GM12865 (cell line): Measurements from ENCODE around the gene LHX6.
A peak's percentile ranks its signal among the peaks of the same experiment; 100 is the strongest.

Experiments
- DNase-seq: peaks from one replicate; pipeline ENCODE4 v3.0.0; 2010; ENCODE audit warnings: low read depth
- H3K4me3 ChIP-seq: 2 replicates; pipeline ENCODE4 v1.5.1; 2011; ENCODE audit warnings: mild to moderate bottlenecking, low read depth, low read length, control low read depth
- TF ChIP-seq, protein P1 (sequence below): IDR thresholded peaks from 2 replicates; pipeline ENCODE4 v1.5.1; 2011; ENCODE audit warnings: low read length, control low read depth, low read depth, inconsistent platforms; ENCODE audit not compliant: insufficient read depth; ENCODE audit errors: missing control alignments

LHX6 gene

DNA sequence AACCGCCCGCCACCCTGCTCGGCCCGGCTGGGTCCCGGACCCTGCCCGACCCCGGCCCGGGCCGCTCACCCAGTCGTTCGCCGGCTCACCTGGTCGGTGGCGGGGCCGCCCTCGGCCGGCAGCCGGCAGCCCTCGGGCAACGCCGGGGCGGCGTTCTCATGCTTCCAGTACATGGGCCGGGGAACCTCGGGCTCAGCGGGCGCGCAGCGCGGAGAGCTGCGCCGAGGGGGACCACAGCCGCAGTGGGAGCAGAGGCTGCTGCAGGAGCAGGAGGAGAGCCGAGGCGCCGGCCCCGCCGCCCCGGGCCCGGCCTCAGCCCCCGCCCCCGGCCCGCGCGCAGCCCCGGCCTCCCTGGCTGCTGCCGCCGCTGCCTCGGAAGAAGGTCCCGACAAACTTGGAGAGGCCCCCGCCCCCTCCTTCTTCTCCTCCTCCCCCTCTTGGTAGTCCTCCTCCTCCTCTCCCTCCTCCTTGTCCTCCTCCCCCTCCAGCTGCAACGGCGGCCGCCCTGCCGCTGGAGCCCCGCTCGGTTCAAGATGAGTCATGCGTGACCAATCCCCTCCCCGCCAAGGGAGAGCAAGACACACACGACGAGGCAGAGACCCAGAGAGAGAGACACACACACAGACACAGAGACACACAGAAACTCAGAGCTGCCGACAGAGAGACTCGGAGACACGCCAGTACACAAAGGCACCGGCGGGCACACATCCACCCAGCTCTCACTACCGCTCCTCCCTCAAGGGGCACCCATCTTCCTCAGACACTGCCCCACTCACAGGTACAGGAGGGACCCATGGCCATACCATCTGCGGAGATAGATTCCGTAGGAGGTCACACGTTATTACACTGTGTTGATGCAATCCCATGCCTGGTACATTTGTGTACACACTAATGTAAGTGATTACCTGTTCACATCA, at the start of gene LHX6:
Gene LHX6 (minus strand): TSS at position 390 of the 917 bp plus-strand sequence. CDS start 217 bp downstream, at position 173.
- no peak within 1 kb of the TSS for H3K4me3 ChIP-seq
- TF ChIP-seq, protein P1, sequence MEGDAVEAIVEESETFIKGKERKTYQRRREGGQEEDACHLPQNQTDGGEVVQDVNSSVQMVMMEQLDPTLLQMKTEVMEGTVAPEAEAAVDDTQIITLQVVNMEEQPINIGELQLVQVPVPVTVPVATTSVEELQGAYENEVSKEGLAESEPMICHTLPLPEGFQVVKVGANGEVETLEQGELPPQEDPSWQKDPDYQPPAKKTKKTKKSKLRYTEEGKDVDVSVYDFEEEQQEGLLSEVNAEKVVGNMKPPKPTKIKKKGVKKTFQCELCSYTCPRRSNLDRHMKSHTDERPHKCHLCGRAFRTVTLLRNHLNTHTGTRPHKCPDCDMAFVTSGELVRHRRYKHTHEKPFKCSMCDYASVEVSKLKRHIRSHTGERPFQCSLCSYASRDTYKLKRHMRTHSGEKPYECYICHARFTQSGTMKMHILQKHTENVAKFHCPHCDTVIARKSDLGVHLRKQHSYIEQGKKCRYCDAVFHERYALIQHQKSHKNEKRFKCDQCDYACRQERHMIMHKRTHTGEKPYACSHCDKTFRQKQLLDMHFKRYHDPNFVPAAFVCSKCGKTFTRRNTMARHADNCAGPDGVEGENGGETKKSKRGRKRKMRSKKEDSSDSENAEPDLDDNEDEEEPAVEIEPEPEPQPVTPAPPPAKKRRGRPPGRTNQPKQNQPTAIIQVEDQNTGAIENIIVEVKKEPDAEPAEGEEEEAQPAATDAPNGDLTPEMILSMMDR: no peak
- DNase-seq: no peak

DNA sequence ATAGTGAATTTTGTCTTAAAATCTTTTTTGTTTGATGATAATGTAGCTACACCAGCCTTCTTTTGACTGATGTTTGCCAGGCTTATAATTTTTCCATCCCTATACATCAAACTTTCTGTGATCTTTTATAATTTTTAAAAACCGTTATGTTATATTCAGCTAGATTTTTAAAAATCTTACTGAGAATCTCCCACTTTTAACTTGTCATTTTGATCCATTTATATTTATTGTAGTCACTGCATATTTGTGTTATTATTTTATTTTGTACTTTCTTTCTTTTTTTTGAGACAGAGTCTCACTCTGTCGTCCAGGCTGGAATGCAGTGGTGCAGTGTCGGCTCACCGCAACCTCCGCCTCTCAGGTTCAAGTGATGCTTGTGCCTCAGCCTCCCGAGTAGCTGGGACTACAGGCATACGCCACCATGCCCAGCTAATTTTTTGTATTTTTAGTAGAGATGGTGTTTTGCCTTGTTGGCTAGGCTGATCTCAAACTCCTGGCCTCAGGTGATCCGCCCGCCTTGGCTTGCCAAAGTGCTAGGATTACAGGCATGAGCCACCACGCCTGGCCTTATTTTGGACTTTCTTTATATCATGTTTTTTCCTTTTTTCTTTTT, 48.6 kb upstream of the LHX6 start:
- H3K4me3 ChIP-seq: no peak overlapping the region
- TF ChIP-seq, protein P1: no peak
- DNase-seq: no peak

DNA sequence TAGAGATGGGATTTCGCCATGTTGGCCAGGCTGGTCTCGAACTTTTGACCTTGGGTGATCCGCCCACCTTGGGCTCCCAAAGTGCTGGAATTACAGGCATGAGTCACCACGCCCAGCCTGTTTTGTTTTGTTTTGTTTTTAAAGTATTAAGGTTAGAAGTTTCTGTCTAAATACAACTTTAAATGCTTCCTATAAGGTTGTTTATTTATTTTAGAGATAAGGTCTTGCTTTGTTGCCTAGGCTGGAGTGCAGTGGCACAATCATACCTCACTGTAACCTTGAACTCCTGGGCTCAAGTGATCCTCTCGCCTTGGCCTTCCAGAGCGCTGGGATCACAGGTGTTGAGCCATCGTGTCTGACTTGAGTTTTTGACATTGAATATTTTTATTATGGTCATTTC, 47.3 kb upstream of the LHX6 start:
- TF ChIP-seq, protein P1: no peak
- no peak for DNase-seq
- H3K4me3 ChIP-seq: no peak overlapping the region

DNA sequence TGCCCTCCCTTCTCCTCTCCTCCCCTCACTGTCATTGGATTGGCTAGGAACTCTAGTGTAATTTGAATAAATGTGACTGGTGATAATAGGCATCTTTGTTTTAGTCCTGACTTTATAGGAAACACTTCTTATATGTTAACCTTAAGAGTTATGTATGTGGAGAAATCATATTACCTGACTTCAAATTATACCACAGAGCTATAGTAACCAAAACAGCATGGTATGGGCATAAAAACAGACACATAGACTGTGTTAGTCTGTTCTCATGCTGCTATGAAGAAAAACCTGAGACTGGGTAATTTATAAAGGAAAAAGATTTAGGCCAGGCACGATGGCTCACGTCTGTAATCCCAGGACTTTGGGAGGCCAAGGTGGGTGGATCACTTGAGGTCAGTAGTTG, 45.3 kb upstream of the LHX6 start:
- H3K4me3 ChIP-seq: no peak overlapping the region
- TF ChIP-seq, protein P1: no peak
- no peak for DNase-seq

DNA sequence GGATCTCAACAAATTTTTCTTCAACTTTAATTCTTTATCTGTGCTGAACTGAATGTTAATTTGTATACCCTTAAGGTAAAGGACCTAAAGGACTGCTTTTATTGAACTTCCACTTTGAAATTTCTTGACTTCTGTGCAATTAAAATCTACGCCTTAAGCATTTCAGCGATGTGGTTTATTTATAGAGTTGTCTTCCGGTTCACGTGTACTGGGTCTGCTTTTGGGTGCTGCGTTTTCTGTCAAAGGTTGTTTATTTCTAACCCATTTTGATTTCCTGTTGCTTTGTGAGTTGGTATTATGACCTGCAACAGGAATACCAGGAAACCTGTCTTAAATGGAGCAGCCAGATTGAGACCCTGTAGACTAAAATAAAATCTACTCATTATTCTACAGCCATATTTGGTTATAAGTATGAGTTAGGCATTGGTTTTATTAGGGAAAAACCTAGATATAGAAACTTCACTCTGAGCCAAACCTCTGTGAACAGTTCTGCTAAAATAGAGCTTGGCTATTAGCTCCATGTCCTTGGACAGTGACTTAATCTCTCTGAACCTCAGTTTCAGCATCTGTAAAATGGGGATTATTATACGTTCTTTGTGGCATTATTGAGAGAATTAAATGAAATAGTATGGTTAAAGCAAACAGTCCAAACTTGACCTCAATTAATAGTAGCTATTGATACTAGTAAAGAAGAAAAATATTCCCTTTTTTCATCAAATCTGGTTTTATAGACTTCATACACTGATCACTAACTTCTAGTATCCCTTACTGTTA, 39.5 kb upstream of the LHX6 start:
- H3K4me3 ChIP-seq: no peak overlapping the region
- TF ChIP-seq, protein P1: no peak
- DNase-seq: peak; percentile 20

DNA sequence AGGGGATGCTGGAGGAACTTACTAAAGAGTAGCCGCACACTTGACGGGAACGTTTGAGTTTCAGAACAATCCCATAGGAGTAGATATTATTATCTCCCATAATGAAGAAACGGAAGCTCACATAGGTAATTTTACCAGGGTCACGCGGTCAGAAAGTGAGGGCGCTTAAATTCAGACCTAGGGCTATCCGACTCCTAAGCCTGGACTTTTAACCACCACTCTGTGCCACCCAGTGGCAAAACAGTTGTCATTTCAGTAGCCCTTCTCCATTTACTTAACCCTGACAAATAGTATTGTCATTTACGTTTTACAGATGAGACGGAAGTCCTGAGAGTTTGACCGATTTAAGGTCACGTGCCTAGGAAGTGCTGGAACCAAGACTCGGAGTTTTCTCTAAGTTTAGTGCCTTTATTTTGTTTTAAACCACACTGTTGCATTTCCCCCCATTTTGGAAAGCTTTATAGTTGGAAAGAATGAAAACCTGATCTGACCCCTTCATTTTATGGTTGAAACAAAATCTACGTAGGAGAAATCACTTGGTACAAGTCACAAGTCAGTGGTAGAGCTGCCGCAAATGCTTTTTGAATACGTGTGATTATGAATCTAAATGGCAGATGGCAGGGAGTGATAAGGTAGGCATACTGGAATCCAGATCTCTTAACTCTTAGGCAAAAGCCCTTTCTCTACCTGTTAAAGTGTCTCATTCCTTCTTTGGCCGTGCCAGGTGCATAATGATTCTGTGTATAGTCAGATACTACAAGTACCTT, 36.6 kb upstream of the LHX6 start:
- TF ChIP-seq, protein P1: no peak
- DNase-seq: peak; percentile 71
- peak overlapping the region; percentile 86 for H3K4me3 ChIP-seq
